ENCODE results near the gene ADPRHL1. TPM values are rescaled to one million over a fixed set of nuclear protein-coding genes. Genes with fewer than 3 reads are reported as not detected.

The ADPRHL1 gene
- polyA plus RNA-seq, 1 donor (not counting 4 experiments of a cell fraction or from before 2014, with no cell fraction given): 1.2 TPM

GRCh38 chr13:113498905-113499304 is 45.6 kb upstream of the ADPRHL1 start:
- H3K4me3 ChIP-seq (ENCODE audit: control insufficient read depth in 2 of 3, extremely low read depth in 1 of 3, insufficient read depth in 2 of 3, low read depth in 1 of 3, low read length in 3 of 3): no peak overlapping the region
- DNase-seq (ENCODE audit: low read depth, low spot score): no peak
- H3K36me3 ChIP-seq (ENCODE audit: control insufficient read depth in 2 of 2, extremely low read depth in 1 of 2, insufficient read depth in 2 of 2, low read length in 2 of 2): peaks cover 44 to 63% of the 10 kb centered on the region in 2 experiments
- H3K27me3 ChIP-seq (ENCODE audit: control insufficient read depth, extremely low read depth, insufficient read depth, low read length): no peaks in the 10 kb centered on the region
- TF ChIP-seq EZH2 (IDR thresholded peaks at IDR 0.05; ENCODE audit: low read length): no peak
- TF ChIP-seq, protein P1, sequence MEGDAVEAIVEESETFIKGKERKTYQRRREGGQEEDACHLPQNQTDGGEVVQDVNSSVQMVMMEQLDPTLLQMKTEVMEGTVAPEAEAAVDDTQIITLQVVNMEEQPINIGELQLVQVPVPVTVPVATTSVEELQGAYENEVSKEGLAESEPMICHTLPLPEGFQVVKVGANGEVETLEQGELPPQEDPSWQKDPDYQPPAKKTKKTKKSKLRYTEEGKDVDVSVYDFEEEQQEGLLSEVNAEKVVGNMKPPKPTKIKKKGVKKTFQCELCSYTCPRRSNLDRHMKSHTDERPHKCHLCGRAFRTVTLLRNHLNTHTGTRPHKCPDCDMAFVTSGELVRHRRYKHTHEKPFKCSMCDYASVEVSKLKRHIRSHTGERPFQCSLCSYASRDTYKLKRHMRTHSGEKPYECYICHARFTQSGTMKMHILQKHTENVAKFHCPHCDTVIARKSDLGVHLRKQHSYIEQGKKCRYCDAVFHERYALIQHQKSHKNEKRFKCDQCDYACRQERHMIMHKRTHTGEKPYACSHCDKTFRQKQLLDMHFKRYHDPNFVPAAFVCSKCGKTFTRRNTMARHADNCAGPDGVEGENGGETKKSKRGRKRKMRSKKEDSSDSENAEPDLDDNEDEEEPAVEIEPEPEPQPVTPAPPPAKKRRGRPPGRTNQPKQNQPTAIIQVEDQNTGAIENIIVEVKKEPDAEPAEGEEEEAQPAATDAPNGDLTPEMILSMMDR (optimal IDR thresholded peaks at IDR 0.05 in 1 of 3, IDR thresholded peaks at IDR 0.05 in 1 of 3, conservative IDR thresholded peaks at IDR 0.05 in 1 of 3; ENCODE audit: extremely low read depth in 1 of 3, insufficient read depth in 2 of 3, low read length in 3 of 3): no peak
- peaks cover 34% of the 10 kb centered on the region for H3K79me2 ChIP-seq (ENCODE audit: control insufficient read depth, insufficient read depth, low read length)
- no peak for FAIRE-seq
- H3K4me2 ChIP-seq (ENCODE audit: control insufficient read depth, extremely low read depth, insufficient read depth, low read depth, low read length): no peak overlapping the region
- H3K9me1 ChIP-seq (ENCODE audit: control insufficient read depth, extremely low read depth, insufficient read depth, low read length): no peaks in the 10 kb centered on the region
- peaks cover 5% of the 10 kb centered on the region for H4K20me1 ChIP-seq (ENCODE audit: control insufficient read depth, extremely low read depth, insufficient read depth, low read length)
- H3K27ac ChIP-seq (ENCODE audit: control insufficient read depth, insufficient read depth, low read length): no peak overlapping the region
- no peak overlapping the region for H3K9ac ChIP-seq (ENCODE audit: control insufficient read depth, extremely low read depth, insufficient read depth, low read length)
- H2AFZ ChIP-seq (ENCODE audit: control insufficient read depth, low read length): no peak overlapping the region
- no peaks in the 10 kb centered on the region for H3K9me3 ChIP-seq (ENCODE audit: control insufficient read depth, low read depth, low read length)
- H3K4me1 ChIP-seq (ENCODE audit: control insufficient read depth, extremely low read depth, insufficient read depth, low read length): peaks cover 4% of the 10 kb centered on the region
- dilution Hi-C loops (cut with MboI; ENCODE audit: extremely low pct_ligation_motif_present, low sequenced_read_pairs): no loop called here

- Histone ChIP-seq H3K4me3 (ENCODE audit: control insufficient read depth in 2 of 3, extremely low read depth in 1 of 3, insufficient read depth in 2 of 3, low read depth in 1 of 3, low read length in 3 of 3) (no peak overlapping the region), H3K36me3 (ENCODE audit: control insufficient read depth in 2 of 2, extremely low read depth in 1 of 2, insufficient read depth in 2 of 2, low read length in 2 of 2) (peaks cover 39 to 56% of the 10 kb centered on the region in 2 experiments), H3K27me3 (ENCODE audit: control insufficient read depth, extremely low read depth, insufficient read depth, low read length) (no peaks in the 10 kb centered on the region), H3K4me1 (ENCODE audit: control insufficient read depth, extremely low read depth, insufficient read depth, low read length) (peaks cover 19% of the 10 kb centered on the region), H2AFZ (ENCODE audit: control insufficient read depth, low read length) (no peak overlapping the region), H3K4me2 (ENCODE audit: control insufficient read depth, extremely low read depth, insufficient read depth, low read depth, low read length) (no peak overlapping the region), H3K9ac (ENCODE audit: control insufficient read depth, extremely low read depth, insufficient read depth, low read length) (no peak overlapping the region), H3K27ac (ENCODE audit: control insufficient read depth, insufficient read depth, low read length) (no peak overlapping the region), H3K79me2 (ENCODE audit: control insufficient read depth, insufficient read depth, low read length) (peaks cover 42% of the 10 kb centered on the region), H3K9me3 (ENCODE audit: control insufficient read depth, low read depth, low read length) (no peaks in the 10 kb centered on the region), H3K9me1 (ENCODE audit: control insufficient read depth, extremely low read depth, insufficient read depth, low read length) (no peaks in the 10 kb centered on the region), H4K20me1 (ENCODE audit: control insufficient read depth, extremely low read depth, insufficient read depth, low read length) (peaks cover 5% of the 10 kb centered on the region)
- TF ChIP-seq, protein P1 (optimal IDR thresholded peaks at IDR 0.05 in 1 of 3, IDR thresholded peaks at IDR 0.05 in 1 of 3, conservative IDR thresholded peaks at IDR 0.05 in 1 of 3; ENCODE audit: extremely low read depth in 1 of 3, insufficient read depth in 2 of 3, low read length in 3 of 3): no peak
- no peak for TF ChIP-seq EZH2 (IDR thresholded peaks at IDR 0.05; ENCODE audit: low read length)
- FAIRE-seq (no peak), DNase-seq (ENCODE audit: low read depth, low spot score) (no peak)
- dilution Hi-C loops (cut with MboI; ENCODE audit: extremely low pct_ligation_motif_present, low sequenced_read_pairs): no loop called here
Observed at GRCh38 chr13:113497217-113497616, 43.9 kb upstream of the ADPRHL1 start.

Data from keratinocyte (primary cell).